BJ (cell line): ENCODE data around the gene PYY. TPM values are rescaled to one million over a fixed set of nuclear protein-coding genes. Genes with fewer than 3 reads are reported as not detected.

ENCODE experiments used
- CTCF ChIA-PET: fragments of 350-600 bp; formaldehyde crosslinking; extraction: SDS; loops from one replicate; lab custom pipeline; 2021; ENCODE audit warnings: antibody characterized with exemption, inconsistent platforms; lab: Yijun Ruan, JAX
- POLR2A ChIA-PET: fragments of 300-600 bp; sonication (Branson Sonifier 250); formaldehyde crosslinking; extraction: SDS; loops from one replicate; lab custom pipeline; 2021; ENCODE audit warnings: antibody characterized with exemption; lab: Charles Lee
- DNase-seq: peaks from one replicate; pipeline ENCODE4 v3.0.0-alpha.2; 2011; ENCODE audit warnings: low read depth
- H3K27me3 ChIP-seq: 2 replicates; pipeline ENCODE4 v1.6.0; 2011; ENCODE audit warnings: low read length; ENCODE audit not compliant: control insufficient read depth, insufficient read depth
- H3K36me3 ChIP-seq: 2 replicates; pipeline ENCODE4 v1.5.1; 2011; ENCODE audit warnings: low read length; ENCODE audit not compliant: control insufficient read depth, insufficient read depth
- H3K4me3 ChIP-seq: 2 replicates; pipeline ENCODE4 v1.5.1; 2011; ENCODE audit warnings: low read depth, mild to moderate bottlenecking, control low read depth, low read length
- polyA minus RNA-seq: library from RNA; depleted of rRNA, polyadenylated mRNA; stranded (reverse); fragments of >200 nt; gene quantifications from 2 replicates; pipeline ENCODE4 v1.2.3, GENCODE V29; 2011; rRNA and poly(A)+ RNA removed
- polyA plus RNA-seq: library from polyadenylated mRNA; depleted of rRNA; stranded (reverse); fragments of >200 nt; gene quantifications from 2 replicates; pipeline ENCODE4 v1.2.3, GENCODE V29; 2011; rRNA removed
- TF ChIP-seq, protein P1 (sequence below): IDR thresholded peaks from 2 replicates; pipeline ENCODE4 v1.5.1; 2011; ENCODE audit warnings: low read depth, mild to moderate bottlenecking, control low read depth, inconsistent platforms, low read length, moderate library complexity; ENCODE audit not compliant: insufficient read depth

PYY gene
- polyA plus RNA-seq (not detected in 2 replicates), polyA minus RNA-seq (not detected in 2 replicates)

DNA sequence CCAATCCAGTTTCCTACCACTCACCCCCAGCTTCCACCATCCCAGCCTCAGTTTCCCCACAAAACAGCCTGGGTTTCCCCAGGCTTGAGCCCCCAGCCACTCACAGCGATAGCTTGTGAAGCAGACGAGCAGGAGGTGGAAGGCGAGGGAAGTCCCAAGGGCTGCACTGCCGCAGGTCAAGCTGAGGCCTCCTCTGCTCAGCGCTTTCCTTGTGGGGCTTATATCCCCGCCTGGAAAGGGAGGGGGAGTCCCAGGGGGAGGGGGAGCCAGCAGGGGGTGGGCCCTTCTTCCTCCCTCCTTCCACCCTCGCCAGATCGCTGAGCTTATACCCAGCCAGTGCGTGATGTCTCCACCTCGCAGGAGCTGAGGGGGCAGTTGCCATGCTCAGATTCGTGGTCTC, at the start of gene PYY:
Gene PYY, minus strand, starts transcription at position 195 of the 400 bp plus-strand sequence. CDS start 457 bp downstream, outside the sequence.
- TF ChIP-seq, protein P1, sequence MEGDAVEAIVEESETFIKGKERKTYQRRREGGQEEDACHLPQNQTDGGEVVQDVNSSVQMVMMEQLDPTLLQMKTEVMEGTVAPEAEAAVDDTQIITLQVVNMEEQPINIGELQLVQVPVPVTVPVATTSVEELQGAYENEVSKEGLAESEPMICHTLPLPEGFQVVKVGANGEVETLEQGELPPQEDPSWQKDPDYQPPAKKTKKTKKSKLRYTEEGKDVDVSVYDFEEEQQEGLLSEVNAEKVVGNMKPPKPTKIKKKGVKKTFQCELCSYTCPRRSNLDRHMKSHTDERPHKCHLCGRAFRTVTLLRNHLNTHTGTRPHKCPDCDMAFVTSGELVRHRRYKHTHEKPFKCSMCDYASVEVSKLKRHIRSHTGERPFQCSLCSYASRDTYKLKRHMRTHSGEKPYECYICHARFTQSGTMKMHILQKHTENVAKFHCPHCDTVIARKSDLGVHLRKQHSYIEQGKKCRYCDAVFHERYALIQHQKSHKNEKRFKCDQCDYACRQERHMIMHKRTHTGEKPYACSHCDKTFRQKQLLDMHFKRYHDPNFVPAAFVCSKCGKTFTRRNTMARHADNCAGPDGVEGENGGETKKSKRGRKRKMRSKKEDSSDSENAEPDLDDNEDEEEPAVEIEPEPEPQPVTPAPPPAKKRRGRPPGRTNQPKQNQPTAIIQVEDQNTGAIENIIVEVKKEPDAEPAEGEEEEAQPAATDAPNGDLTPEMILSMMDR, result no peak
- CTCF ChIA-PET, result interaction anchor here (1.1 kb wide), 1 partner anchor 10 kb away, joined by 8 read pairs; no protein-coding TSS in a partner anchor
- H3K36me3 ChIP-seq, result no peaks in the 10 kb centered on the region
- DNase-seq, result no peak
- POLR2A ChIA-PET, result no interaction called here
- H3K4me3 ChIP-seq, result no peak within 1 kb of the TSS
- peaks cover 44% of the 10 kb centered on the region for H3K27me3 ChIP-seq

DNA sequence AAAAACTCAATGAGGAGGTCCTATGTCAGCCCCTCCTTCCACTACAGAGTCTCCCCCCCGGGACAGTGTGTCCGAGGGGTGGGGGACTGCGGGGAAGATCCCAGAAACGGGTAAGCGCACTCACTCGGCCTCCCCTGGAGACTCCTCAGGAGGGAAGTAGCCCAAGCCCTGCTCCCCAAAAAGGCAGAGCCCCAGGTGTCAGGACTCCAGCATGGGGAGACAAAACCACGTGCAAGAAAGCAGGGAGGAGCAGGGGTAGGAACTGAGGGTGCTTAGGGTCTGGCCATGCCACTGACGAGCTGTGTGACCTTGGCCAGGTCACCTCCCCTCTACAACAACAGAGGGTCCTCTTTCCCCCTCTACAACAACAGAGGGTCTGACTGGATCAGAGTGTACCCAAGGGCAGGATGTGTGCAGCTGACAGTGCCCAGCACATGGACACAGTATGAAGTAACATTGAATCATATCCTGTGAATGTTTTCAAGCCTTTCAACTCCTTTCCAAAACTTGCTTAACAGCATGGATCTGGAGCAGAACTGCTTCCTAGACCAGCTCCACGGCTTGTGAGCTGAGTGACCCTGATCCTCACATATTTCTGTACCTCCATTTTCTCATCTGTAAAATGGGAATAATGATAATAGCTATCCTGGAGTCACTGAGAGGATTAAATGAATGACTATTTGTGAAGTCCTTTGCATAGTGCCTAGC, 48.6 kb upstream of the PYY start:
- POLR2A ChIA-PET, result no interaction called here
- 0 out of 2 replicates have a peak, but pooled peaks cover 1% of the 10 kb centered on the region for H3K27me3 ChIP-seq
- CTCF ChIA-PET, result interaction anchor here (0.5 to 1.9 kb wide), 4 partner anchors 92 to 356 kb away, joined by 3 to 6 read pairs (median 4); no protein-coding TSS in a partner anchor
- no peak overlapping the region for H3K4me3 ChIP-seq
- DNase-seq, result peak; percentile 49
- TF ChIP-seq, protein P1, result no peak
- H3K36me3 ChIP-seq, result no peaks in the 10 kb centered on the region

DNA sequence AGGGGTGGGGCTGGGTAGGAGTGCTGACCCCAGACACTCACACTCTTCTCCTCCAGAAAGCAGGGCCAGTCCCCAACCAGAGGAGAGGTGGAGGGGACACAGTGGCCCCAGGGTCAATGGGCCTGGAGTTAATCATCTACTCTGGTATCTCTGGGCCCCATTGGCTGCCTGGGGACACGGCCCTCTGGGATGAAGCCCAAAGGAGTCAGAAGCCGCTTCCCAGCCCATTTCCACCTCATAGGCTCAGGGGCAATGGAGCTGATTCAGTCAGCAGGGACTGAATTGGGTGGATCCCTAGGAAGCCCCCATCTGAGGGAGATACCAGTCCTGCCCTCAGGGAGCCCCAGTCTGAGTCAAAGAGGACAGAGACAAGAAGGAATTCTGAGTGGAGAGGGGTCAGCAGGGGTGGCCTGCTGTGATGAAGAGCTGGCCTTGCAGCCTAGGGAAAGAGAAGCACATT, 47.8 kb upstream of the PYY start:
- CTCF ChIA-PET, result interaction anchor here (0.7 to 1.7 kb wide), 4 partner anchors 57 to 167 kb away, joined by 3 to 6 read pairs (median 4); no protein-coding TSS in a partner anchor
- DNase-seq, result no peak

DNA sequence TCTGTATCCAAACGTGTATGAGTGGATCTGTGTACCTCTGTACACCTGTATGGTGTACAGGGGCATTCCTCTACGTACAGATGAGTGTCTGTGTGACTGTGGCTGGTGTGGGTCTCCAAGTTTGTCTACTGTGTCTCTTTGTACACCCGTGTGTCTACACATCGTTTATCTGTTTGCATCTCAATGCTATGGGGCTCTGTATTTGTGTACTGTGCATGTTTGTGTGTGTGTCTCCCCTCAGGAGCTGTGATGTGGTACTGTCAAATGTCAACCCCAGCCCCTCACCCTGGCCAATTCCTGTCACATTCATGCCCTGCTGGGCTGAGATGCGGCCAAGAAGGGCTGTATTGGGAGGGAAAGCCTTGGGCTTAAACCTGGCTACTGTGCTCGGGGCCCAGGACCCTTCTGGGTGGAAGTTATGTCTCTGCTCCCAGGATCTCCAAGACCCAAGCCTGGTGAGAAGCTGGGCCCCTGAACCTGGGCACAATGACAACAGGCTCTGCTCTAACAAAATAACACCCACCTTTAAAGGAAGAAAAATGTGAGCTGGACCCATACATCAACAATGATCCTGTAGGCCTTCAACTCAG, 47.2 kb upstream of the PYY start:
- CTCF ChIA-PET, result interaction anchor here (0.7 to 7.9 kb wide), 4 partner anchors 56 to 168 kb away, joined by 3 to 108 read pairs (median 4); partner anchors contain the start of gene PPY
- TF ChIP-seq, protein P1, result no peak
- no peak for DNase-seq
- peaks cover 3% of the 10 kb centered on the region for H3K27me3 ChIP-seq
- POLR2A ChIA-PET, result no interaction called here
- no peaks in the 10 kb centered on the region for H3K36me3 ChIP-seq
- H3K4me3 ChIP-seq, result no peak overlapping the region

More for the DNA sequence above, 47.8 kb upstream of the PYY start:
- H3K4me3 ChIP-seq, result no peak overlapping the region
- POLR2A ChIA-PET, result no interaction called here
- H3K36me3 ChIP-seq, result no peaks in the 10 kb centered on the region
- H3K27me3 ChIP-seq, result 0 out of 2 replicates have a peak, but pooled peaks cover 1% of the 10 kb centered on the region
- TF ChIP-seq, protein P1, result no peak
